Measurements from ENCODE around the gene TFDP2. TPM values are rescaled to one million over a fixed set of nuclear protein-coding genes. Genes with fewer than 3 reads are reported as not detected.
"Not testable (repeated sequence)": the region's sequence is repeated elsewhere in the genome, so short reads cannot be mapped to it uniquely, and the experiment has no call there.

The TFDP2 gene
- total RNA-seq, 1 experiment from 2014 or later = 45.6 TPM

DNA sequence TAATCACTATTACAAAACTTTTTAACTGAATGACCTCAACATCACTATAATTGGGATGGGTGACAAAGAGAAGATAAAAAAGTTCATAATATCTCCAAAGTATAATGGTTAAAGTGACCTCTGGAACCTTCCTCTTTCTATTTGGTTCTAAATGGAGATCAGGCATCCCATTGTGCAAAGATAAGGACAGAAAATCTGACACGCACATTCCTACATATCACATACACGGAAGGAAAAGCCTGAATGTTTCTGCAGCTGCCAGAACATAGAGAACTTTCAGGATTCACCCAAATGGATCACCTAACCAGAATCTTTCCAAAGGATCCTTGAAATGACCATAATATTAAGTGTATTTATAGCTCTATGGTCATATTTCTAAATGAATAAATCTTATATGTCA is 128.2 kb downstream of the TFDP2 start:
- H3K79me2 ChIP-seq (ENCODE audit: low read length) = peaks cover 61% of the 10 kb centered on the region
- H3K27ac ChIP-seq (ENCODE audit: low read length) = no peak overlapping the region
- no peak overlapping the region for H3K9ac ChIP-seq (ENCODE audit: low read length)
- no peaks in the 10 kb centered on the region for H3K36me3 ChIP-seq (ENCODE audit: insufficient read depth, low read length)
- H3K4me2 ChIP-seq (ENCODE audit: low read depth, low read length, poor library complexity, severe bottlenecking) = no peak overlapping the region
- no peak for DNase-seq
- H3K4me3 ChIP-seq (ENCODE audit: low read length) = no peak overlapping the region
- no peaks in the 10 kb centered on the region for H4K20me1 ChIP-seq (ENCODE audit: insufficient read depth, low read depth, low read length)
- no peak overlapping the region for H2AFZ ChIP-seq (ENCODE audit: low read length)
- peaks cover 10% of the 10 kb centered on the region for H3K4me1 ChIP-seq (ENCODE audit: low read length)
- H3K27me3 ChIP-seq (ENCODE audit: low read length) = no peaks in the 10 kb centered on the region
- no peaks in the 10 kb centered on the region for H3K9me2 ChIP-seq (replicated peaks; ENCODE audit: insufficient read depth, low read length)
- no peaks in the 10 kb centered on the region for H3K9me3 ChIP-seq (ENCODE audit: low read length)

GRCh38 chr3:142019794-142020320 is 129.5 kb downstream of the TFDP2 start:
- no peaks in the 10 kb centered on the region for H3K27me3 ChIP-seq (ENCODE audit: low read length)
- DNase-seq = no peak
- no peak overlapping the region for H3K4me3 ChIP-seq (ENCODE audit: low read length)
- peaks cover 10% of the 10 kb centered on the region for H3K4me1 ChIP-seq (ENCODE audit: low read length)
- H4K20me1 ChIP-seq (ENCODE audit: insufficient read depth, low read depth, low read length) = no peaks in the 10 kb centered on the region
- H2AFZ ChIP-seq (ENCODE audit: low read length) = no peak overlapping the region
- peaks cover 56% of the 10 kb centered on the region for H3K79me2 ChIP-seq (ENCODE audit: low read length)
- H3K36me3 ChIP-seq (ENCODE audit: insufficient read depth, low read length) = no peaks in the 10 kb centered on the region
- H3K9me2 ChIP-seq (replicated peaks; ENCODE audit: insufficient read depth, low read length) = no peaks in the 10 kb centered on the region
- no peak overlapping the region for H3K27ac ChIP-seq (ENCODE audit: low read length)
- H3K9me3 ChIP-seq (ENCODE audit: low read length) = no peaks in the 10 kb centered on the region
- no peak overlapping the region for H3K9ac ChIP-seq (ENCODE audit: low read length)
- H3K4me2 ChIP-seq (ENCODE audit: low read depth, low read length, poor library complexity, severe bottlenecking) = no peak overlapping the region

DNA sequence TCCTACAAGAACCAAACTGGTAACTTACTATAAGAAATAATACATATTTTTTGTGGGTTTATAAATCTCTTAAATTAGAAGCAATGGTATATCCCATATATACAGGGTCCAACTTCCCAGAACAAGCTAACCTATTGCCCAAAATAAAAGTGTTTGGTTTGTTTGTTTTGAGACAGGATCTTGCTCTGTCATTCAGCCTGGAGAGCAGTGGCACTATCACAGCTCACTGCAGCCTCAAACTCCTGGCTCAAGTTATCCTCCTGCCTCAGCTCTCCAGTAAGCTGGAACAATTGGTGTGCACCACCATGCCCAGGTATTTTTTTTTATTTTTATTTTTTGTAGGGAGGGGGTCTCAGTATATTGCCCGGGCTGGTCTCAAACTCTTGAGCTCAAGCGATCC is 135.4 kb downstream of the TFDP2 start:
- peaks cover 4% of the 10 kb centered on the region for H3K4me1 ChIP-seq (ENCODE audit: low read length)
- H3K9ac ChIP-seq (ENCODE audit: low read length) = no peak overlapping the region
- H3K9me3 ChIP-seq (ENCODE audit: low read length) = no peaks in the 10 kb centered on the region
- no peak for DNase-seq
- H3K36me3 ChIP-seq (ENCODE audit: insufficient read depth, low read length) = no peaks in the 10 kb centered on the region
- H3K9me2 ChIP-seq (replicated peaks; ENCODE audit: insufficient read depth, low read length) = no peaks in the 10 kb centered on the region
- H2AFZ ChIP-seq (ENCODE audit: low read length) = no peak overlapping the region
- no peaks in the 10 kb centered on the region for H3K27me3 ChIP-seq (ENCODE audit: low read length)
- H4K20me1 ChIP-seq (ENCODE audit: insufficient read depth, low read depth, low read length) = no peaks in the 10 kb centered on the region
- H3K4me2 ChIP-seq (ENCODE audit: low read depth, low read length, poor library complexity, severe bottlenecking) = no peak overlapping the region
- no peak overlapping the region for H3K27ac ChIP-seq (ENCODE audit: low read length)
- no peak overlapping the region for H3K4me3 ChIP-seq (ENCODE audit: low read length)
- peaks cover 54% of the 10 kb centered on the region for H3K79me2 ChIP-seq (ENCODE audit: low read length)

- Histone ChIP-seq H3K79me2 (ENCODE audit: low read length) (peaks cover 56% of the 10 kb centered on the region), H3K4me2 (ENCODE audit: low read depth, low read length, poor library complexity, severe bottlenecking) (no peak overlapping the region), H3K9me2 (replicated peaks; ENCODE audit: insufficient read depth, low read length) (no peaks in the 10 kb centered on the region), H3K36me3 (ENCODE audit: insufficient read depth, low read length) (no peaks in the 10 kb centered on the region), H3K27me3 (ENCODE audit: low read length) (no peaks in the 10 kb centered on the region), H3K9ac (ENCODE audit: low read length) (no peak overlapping the region), H3K4me3 (ENCODE audit: low read length) (no peak overlapping the region), H3K27ac (ENCODE audit: low read length) (no peak overlapping the region), H2AFZ (ENCODE audit: low read length) (no peak overlapping the region), H4K20me1 (ENCODE audit: insufficient read depth, low read depth, low read length) (no peaks in the 10 kb centered on the region), H3K9me3 (ENCODE audit: low read length) (no peaks in the 10 kb centered on the region), H3K4me1 (ENCODE audit: low read length) (peaks cover 4% of the 10 kb centered on the region)
- no peak for DNase-seq
These were observed 135.9 kb downstream of the TFDP2 start for GRCh38 chr3:142013326-142013980.

- no peak overlapping the region for H3K27ac ChIP-seq (ENCODE audit: low read length)
- H2AFZ ChIP-seq (ENCODE audit: low read length) = no peak overlapping the region
- no peak overlapping the region for H3K4me2 ChIP-seq (ENCODE audit: low read depth, low read length, poor library complexity, severe bottlenecking)
- no peaks in the 10 kb centered on the region for H3K36me3 ChIP-seq (ENCODE audit: insufficient read depth, low read length)
- H3K9ac ChIP-seq (ENCODE audit: low read length) = no peak overlapping the region
- peaks cover 45% of the 10 kb centered on the region for H3K79me2 ChIP-seq (ENCODE audit: low read length)
- no peaks in the 10 kb centered on the region for H3K9me3 ChIP-seq (ENCODE audit: low read length)
- H4K20me1 ChIP-seq (ENCODE audit: insufficient read depth, low read depth, low read length) = no peaks in the 10 kb centered on the region
- H3K27me3 ChIP-seq (ENCODE audit: low read length) = no peaks in the 10 kb centered on the region
- H3K9me2 ChIP-seq (replicated peaks; ENCODE audit: insufficient read depth, low read length) = no peaks in the 10 kb centered on the region
- DNase-seq = no peak
- H3K4me3 ChIP-seq (ENCODE audit: low read length) = no peak overlapping the region
- H3K4me1 ChIP-seq (ENCODE audit: low read length) = no peaks in the 10 kb centered on the region
These were observed 140.3 kb downstream of the TFDP2 start for GRCh38 chr3:142009029-142009428.

GRCh38 chr3:142007710-142008399 is 141.5 kb downstream of the TFDP2 start:
- no peaks in the 10 kb centered on the region for H3K27me3 ChIP-seq (ENCODE audit: low read length)
- no peaks in the 10 kb centered on the region for H3K9me2 ChIP-seq (replicated peaks; ENCODE audit: insufficient read depth, low read length)
- no peak overlapping the region for H2AFZ ChIP-seq (ENCODE audit: low read length)
- peaks cover 35% of the 10 kb centered on the region for H3K79me2 ChIP-seq (ENCODE audit: low read length)
- H3K4me1 ChIP-seq (ENCODE audit: low read length) = no peaks in the 10 kb centered on the region
- no peak overlapping the region for H3K27ac ChIP-seq (ENCODE audit: low read length)
- H3K4me3 ChIP-seq (ENCODE audit: low read length) = no peak overlapping the region
- no peaks in the 10 kb centered on the region for H3K9me3 ChIP-seq (ENCODE audit: low read length)
- H4K20me1 ChIP-seq (ENCODE audit: insufficient read depth, low read depth, low read length) = no peaks in the 10 kb centered on the region
- no peak overlapping the region for H3K9ac ChIP-seq (ENCODE audit: low read length)
- H3K36me3 ChIP-seq (ENCODE audit: insufficient read depth, low read length) = no peaks in the 10 kb centered on the region
- H3K4me2 ChIP-seq (ENCODE audit: low read depth, low read length, poor library complexity, severe bottlenecking) = no peak overlapping the region
- no peak for DNase-seq

DNA sequence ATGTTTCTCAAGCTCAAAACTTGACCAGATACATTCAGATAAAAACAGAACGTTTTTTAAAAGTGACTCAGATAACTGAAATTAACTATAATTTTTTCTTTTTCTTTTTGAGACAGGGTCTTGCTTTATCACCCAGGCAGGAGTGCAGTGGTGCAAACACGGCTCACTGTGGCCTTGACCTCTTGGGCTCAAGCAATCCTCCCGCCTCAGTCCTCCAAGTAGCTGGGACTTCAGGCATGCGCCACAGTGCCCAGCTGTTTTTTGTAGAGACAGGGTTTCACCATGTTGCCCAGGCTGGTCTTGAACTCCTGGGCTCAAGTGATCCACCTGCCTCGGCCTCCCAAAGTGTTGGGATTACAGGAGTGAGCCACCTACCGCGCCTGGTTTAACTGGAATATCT is 144.4 kb downstream of the TFDP2 start:
- H3K9me2 ChIP-seq (replicated peaks; ENCODE audit: insufficient read depth, low read length); DNase-seq; H4K20me1 ChIP-seq (ENCODE audit: insufficient read depth, low read depth, low read length); H3K4me2 ChIP-seq (ENCODE audit: low read depth, low read length, poor library complexity, severe bottlenecking); H3K4me1 ChIP-seq (ENCODE audit: low read length); H3K36me3 ChIP-seq (ENCODE audit: insufficient read depth, low read length); H2AFZ ChIP-seq (ENCODE audit: low read length); H3K9ac ChIP-seq (ENCODE audit: low read length); H3K27me3 ChIP-seq (ENCODE audit: low read length); H3K27ac ChIP-seq (ENCODE audit: low read length); H3K4me3 ChIP-seq (ENCODE audit: low read length); H3K9me3 ChIP-seq (ENCODE audit: low read length): not testable (repeated sequence)
- H3K79me2 ChIP-seq (ENCODE audit: low read length) = peaks cover 26% of the 10 kb centered on the region

DNA sequence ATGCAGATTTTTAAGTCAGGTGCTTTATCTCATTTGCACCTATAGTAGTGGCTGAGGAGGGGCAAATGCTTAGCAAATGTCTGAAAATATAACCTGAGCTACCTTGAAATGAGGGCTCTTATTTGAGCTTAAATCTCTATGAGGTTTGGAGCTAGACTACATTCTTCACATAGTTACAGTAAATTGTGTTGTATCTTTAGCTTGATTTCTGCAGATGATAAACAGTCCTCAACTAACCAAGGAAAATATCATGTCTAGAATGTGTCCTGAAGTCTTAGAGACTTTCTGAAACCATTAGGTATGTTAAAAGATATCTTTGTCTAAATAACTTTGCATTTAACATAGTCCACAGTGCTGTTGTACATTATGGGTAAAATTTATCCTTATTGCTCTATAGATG is 145.3 kb downstream of the TFDP2 start:
- Histone ChIP-seq H3K36me3 (ENCODE audit: insufficient read depth, low read length) (no peaks in the 10 kb centered on the region), H3K9me2 (replicated peaks; ENCODE audit: insufficient read depth, low read length) (no peaks in the 10 kb centered on the region), H4K20me1 (ENCODE audit: insufficient read depth, low read depth, low read length) (no peaks in the 10 kb centered on the region), H2AFZ (ENCODE audit: low read length) (no peak overlapping the region), H3K4me1 (ENCODE audit: low read length) (no peaks in the 10 kb centered on the region), H3K9me3 (ENCODE audit: low read length) (no peaks in the 10 kb centered on the region), H3K27ac (ENCODE audit: low read length) (no peak overlapping the region), H3K27me3 (ENCODE audit: low read length) (no peaks in the 10 kb centered on the region), H3K79me2 (ENCODE audit: low read length) (peaks cover 20% of the 10 kb centered on the region), H3K9ac (ENCODE audit: low read length) (no peak overlapping the region), H3K4me3 (ENCODE audit: low read length) (no peak overlapping the region), H3K4me2 (ENCODE audit: low read depth, low read length, poor library complexity, severe bottlenecking) (no peak overlapping the region)
- peak; percentile 29 for DNase-seq

All from Karpas-422 (cell line).